AG04450 (cell line): Measurements from ENCODE around the gene EEPD1. TPM values are rescaled to one million over a fixed set of nuclear protein-coding genes. Genes with fewer than 3 reads are reported as not detected.

Experiments
- CTCF ChIA-PET: fragments of 300-600, 350-600 bp; formaldehyde crosslinking; extraction: SDS; loops from one replicate; lab custom pipeline; 2022; ENCODE audit warnings: antibody characterized with exemption, inconsistent platforms; lab: Charles Lee
- POLR2A ChIA-PET: fragments of 350-600 bp; formaldehyde crosslinking; extraction: SDS; loops from one replicate; lab custom pipeline; 2021; ENCODE audit warnings: antibody characterized with exemption, inconsistent platforms; lab: Yijun Ruan, JAX
- DNase-seq: peaks from one replicate; pipeline ENCODE4 v3.0.0-alpha.2; 2011; ENCODE audit warnings: low read depth, low spot score
- H3K27ac ChIP-seq: one replicate; pipeline ENCODE4 v1.5.1; 2012; ENCODE audit warnings: low read depth, low read length, control low read depth
- H3K27me3 ChIP-seq: one replicate; pipeline ENCODE4 v1.6.0; 2012; ENCODE audit warnings: low read length; ENCODE audit not compliant: control insufficient read depth, insufficient read depth
- H3K4me3 ChIP-seq: 2 replicates; pipeline ENCODE4 v1.5.1; 2011; ENCODE audit warnings: mild to moderate bottlenecking, low read depth, low read length, control low read depth
- H3K9me3 ChIP-seq: 2 replicates; pipeline ENCODE4 v1.5.1; 2012; ENCODE audit warnings: low read length; ENCODE audit not compliant: control insufficient read depth, insufficient read depth
- CTCF ChIP-seq: IDR thresholded peaks from 2 replicates; pipeline ENCODE4 v1.5.1; 2011; ENCODE audit warnings: low read depth, low read length, control low read depth, inconsistent platforms
- polyA plus RNA-seq: library from polyadenylated mRNA; depleted of rRNA; stranded (reverse); fragments of >200 nt; gene quantifications from 2 replicates; pipeline ENCODE4 v1.2.3, GENCODE V29; 2011

The EEPD1 gene
- polyA plus RNA-seq, 1 experiment, result 21.1 TPM

- Histone ChIP-seq H3K9me3 (peaks cover 14% of the 10 kb centered on the region), H3K4me3 (no peak overlapping the region), H3K27me3 (peaks cover 5% of the 10 kb centered on the region), H3K27ac (no peak overlapping the region)
- no peak for TF ChIP-seq CTCF
- DNase-seq, result no peak
- POLR2A ChIA-PET, result no interaction called here
- CTCF ChIA-PET, result no interaction called here
Measured at GRCh38 chr7:36149694-36150452, 3.2 kb upstream of the EEPD1 start.

GRCh38 chr7:36151921-36152755 is 916 bp upstream of the EEPD1 start:
- Histone ChIP-seq H3K4me3 (peak overlapping the region; percentile 59), H3K9me3 (peaks cover 15% of the 10 kb centered on the region), H3K27ac (no peak overlapping the region), H3K27me3 (peaks cover 2% of the 10 kb centered on the region)
- POLR2A ChIA-PET, result interaction anchor here (0.5 to 0.7 kb wide), 2 partner anchors 112 to 201 kb away, joined by 3 to 5 read pairs; no protein-coding TSS in a partner anchor
- no peak for TF ChIP-seq CTCF
- DNase-seq, result no peak
- CTCF ChIA-PET, result no interaction called here

- CTCF ChIA-PET, result interaction anchor here (0.9 kb wide), 1 partner anchor 166 kb away, joined by 5 read pairs; no protein-coding TSS in a partner anchor
- no peak for TF ChIP-seq CTCF
- no peak for DNase-seq
- H3K9me3 ChIP-seq, result peaks cover 11% of the 10 kb centered on the region
- H3K4me3 ChIP-seq, result peak overlapping the region; percentile 85
- peak overlapping the region; percentile 31 for H3K27ac ChIP-seq
- POLR2A ChIA-PET, result no interaction called here
- no peaks in the 10 kb centered on the region for H3K27me3 ChIP-seq
Measured at GRCh38 chr7:36153571-36154097, 580 bp downstream of the EEPD1 start.

- no peak for TF ChIP-seq CTCF
- H3K4me3 ChIP-seq, result peak overlapping the region; percentile 85
- DNase-seq, result no peak
- H3K27ac ChIP-seq, result no peak overlapping the region
- peaks cover 9% of the 10 kb centered on the region; the same call in 1 of the 2 replicates for H3K9me3 ChIP-seq
- ChIA-PET CTCF (interaction anchor here (0.9 to 2.3 kb wide), 4 partner anchors 26 to 165 kb away, joined by 3 to 13 read pairs (median 6); no protein-coding TSS in a partner anchor), POLR2A (no interaction called here)
- no peaks in the 10 kb centered on the region for H3K27me3 ChIP-seq
Measured at GRCh38 chr7:36154255-36155212, 1.5 kb downstream of the EEPD1 start.
